HepG2 (cell line): ENCODE measurements around the gene B4GALT7. TPM values are rescaled to one million over a fixed set of nuclear protein-coding genes. Genes with fewer than 3 reads are reported as not detected.
A peak's percentile ranks its signal among the peaks of the same experiment; 100 is the strongest.

Experiments
- ELF1 ChIP-seq: sonication (generic); formaldehyde crosslinking; IDR thresholded peaks from 2 replicates; pipeline ENCODE4 v1.4.0; 2020; ENCODE audit warnings: missing genetic modification reagents
- FOXJ3 ChIP-seq: sonication (generic); formaldehyde crosslinking; IDR thresholded peaks from 2 replicates; pipeline ENCODE4 v1.4.0; 2020; ENCODE audit warnings: missing genetic modification reagents, mild to moderate bottlenecking, borderline replicate concordance
- HMG20B ChIP-seq: conservative IDR thresholded peaks from 2 replicates; pipeline ENCODE4 v1.6.1; 2016; ENCODE audit warnings: missing genetic modification reagents, missing compliant biosample characterization
- ISX ChIP-seq: sonication (generic); formaldehyde crosslinking; conservative IDR thresholded peaks from 2 replicates; pipeline ENCODE4 v1.5.0; 2020; ENCODE audit warnings: missing genetic modification reagents
- MAFF ChIP-seq: IDR thresholded peaks from 2 replicates; pipeline ENCODE4 v1.6.1; 2011; ENCODE audit warnings: low read depth, low read length, improper control_type of control experiment
- MBD4 ChIP-seq: IDR thresholded peaks from 2 replicates; pipeline ENCODE4 v1.6.1; 2012; ENCODE audit warnings: low read length, inconsistent platforms, borderline replicate concordance
- MEF2D ChIP-seq: sonication (generic); formaldehyde crosslinking; IDR thresholded peaks from 2 replicates; pipeline ENCODE4 v1.5.1; 2020; ENCODE audit warnings: mild to moderate bottlenecking, missing genetic modification reagents
- NCOA1 ChIP-seq: sonication (generic); formaldehyde crosslinking; IDR thresholded peaks from 2 replicates; pipeline ENCODE4 v1.9.0; 2021; ENCODE audit warnings: missing genetic modification reagents
- NKX3-1 ChIP-seq: sonication (generic); formaldehyde crosslinking; IDR thresholded peaks from 2 replicates; pipeline ENCODE4 v1.5.0; 2020; ENCODE audit warnings: missing genetic modification reagents
- SMAD3 ChIP-seq: sonication (generic); formaldehyde crosslinking; IDR thresholded peaks from 2 replicates; pipeline ENCODE4 v1.4.0; 2020; ENCODE audit warnings: missing genetic modification reagents
- SP140L ChIP-seq: sonication (generic); formaldehyde crosslinking; IDR thresholded peaks from 2 replicates; pipeline ENCODE4 v1.4.0; 2020; ENCODE audit warnings: missing genetic modification reagents, borderline replicate concordance
- SRSF4 ChIP-seq: fragments of 200-400 bp; formaldehyde crosslinking; IDR thresholded peaks from one replicate; pipeline ENCODE4 v1.6.1; 2018; ENCODE audit warnings: mild to moderate bottlenecking, low read depth, low read length, moderate library complexity; ENCODE audit not compliant: poor library complexity, severe bottlenecking
- TSC22D2 ChIP-seq: sonication (generic); formaldehyde crosslinking; IDR thresholded peaks from 2 replicates; pipeline ENCODE4 v1.5.1; 2020; ENCODE audit warnings: missing genetic modification reagents, mild to moderate bottlenecking, borderline replicate concordance
- ZEB1 ChIP-seq: IDR thresholded peaks from 2 replicates; pipeline ENCODE4 v1.6.1; 2012; ENCODE audit warnings: mild to moderate bottlenecking, low read depth, inconsistent platforms; ENCODE audit not compliant: insufficient replicate concordance
- ZFYVE20 ChIP-seq: sonication (generic); formaldehyde crosslinking; IDR thresholded peaks from 2 replicates; pipeline ENCODE4 v1.8.0; 2023; ENCODE audit warnings: low read depth, mild to moderate bottlenecking, moderate library complexity, missing genetic modification reagents, borderline replicate concordance
- ZNF180 ChIP-seq: sonication (generic); formaldehyde crosslinking; IDR thresholded peaks from 2 replicates; pipeline ENCODE4 v1.4.0; 2020; ENCODE audit warnings: low read depth, missing genetic modification reagents, borderline replicate concordance
- ZNF205 ChIP-seq: IDR thresholded peaks from 2 replicates; pipeline ENCODE4 v1.6.1; 2018; ENCODE audit warnings: missing biosample characterization, missing genetic modification reagents
- ZNF225 ChIP-seq: sonication (generic); formaldehyde crosslinking; IDR thresholded peaks from 2 replicates; pipeline ENCODE4 v1.4.0; 2020; ENCODE audit warnings: mild to moderate bottlenecking, missing genetic modification reagents
- ZNF343 ChIP-seq: sonication (generic); formaldehyde crosslinking; IDR thresholded peaks from 2 replicates; pipeline ENCODE4 v1.4.0; 2020; ENCODE audit warnings: mild to moderate bottlenecking, missing genetic modification reagents
- ZSCAN22 ChIP-seq: sonication (generic); formaldehyde crosslinking; IDR thresholded peaks from 2 replicates; pipeline ENCODE4 v1.4.0; 2020; ENCODE audit warnings: mild to moderate bottlenecking, missing genetic modification reagents
- polyA plus RNA-seq, 8 experiments: library from polyadenylated mRNA; depleted of rRNA in 3 of 8; stranded (reverse) in 7 of 8; unstranded in 1 of 8; fragments of >200 nt; fragmentation: Illumina TruSeq in 4 of 8; extraction: Trizol in 4 of 8; gene quantifications; 2 replicates each; pipeline versions ENCODE4 v1.2.1 to v1.2.3, GENCODE V29; 2011 to 2016; ENCODE audit warnings: low read depth in 4 of 8, missing spikeins in 1 of 8, mixed read lengths in 1 of 8; ENCODE audit not compliant: insufficient read depth in 1 of 8
- total RNA-seq, 5 experiments: library from RNA; depleted of rRNA; stranded (reverse); fragments of >200 nt; fragmentation: Illumina TruSeq; extraction: Trizol; gene quantifications; 2 replicates each; pipeline ENCODE4 v1.2.3, GENCODE V29; 2016; ENCODE audit warnings: low read depth in 1 of 5
- TF ChIP-seq, protein P1 (sequence below): IDR thresholded peaks from 2 replicates; pipeline ENCODE4 v1.6.1; 2016; ENCODE audit warnings: low read depth
- TF ChIP-seq, protein P2 (sequence below): sonication (generic); formaldehyde crosslinking; IDR thresholded peaks from 2 replicates; pipeline ENCODE4 v1.4.0; 2020; ENCODE audit warnings: mild to moderate bottlenecking, missing genetic modification reagents
- TF ChIP-seq, protein P3 (sequence below): sonication (generic); formaldehyde crosslinking; IDR thresholded peaks from 2 replicates; pipeline ENCODE4 v1.4.0; 2020; ENCODE audit warnings: missing genetic modification reagents, borderline replicate concordance

Gene B4GALT7
- total and polyA plus RNA-seq, 2 of the 13 experiments (the other 11 are each of a cell fraction or from before 2014, with no cell fraction given): 16.4 to 20.5 TPM

DNA sequence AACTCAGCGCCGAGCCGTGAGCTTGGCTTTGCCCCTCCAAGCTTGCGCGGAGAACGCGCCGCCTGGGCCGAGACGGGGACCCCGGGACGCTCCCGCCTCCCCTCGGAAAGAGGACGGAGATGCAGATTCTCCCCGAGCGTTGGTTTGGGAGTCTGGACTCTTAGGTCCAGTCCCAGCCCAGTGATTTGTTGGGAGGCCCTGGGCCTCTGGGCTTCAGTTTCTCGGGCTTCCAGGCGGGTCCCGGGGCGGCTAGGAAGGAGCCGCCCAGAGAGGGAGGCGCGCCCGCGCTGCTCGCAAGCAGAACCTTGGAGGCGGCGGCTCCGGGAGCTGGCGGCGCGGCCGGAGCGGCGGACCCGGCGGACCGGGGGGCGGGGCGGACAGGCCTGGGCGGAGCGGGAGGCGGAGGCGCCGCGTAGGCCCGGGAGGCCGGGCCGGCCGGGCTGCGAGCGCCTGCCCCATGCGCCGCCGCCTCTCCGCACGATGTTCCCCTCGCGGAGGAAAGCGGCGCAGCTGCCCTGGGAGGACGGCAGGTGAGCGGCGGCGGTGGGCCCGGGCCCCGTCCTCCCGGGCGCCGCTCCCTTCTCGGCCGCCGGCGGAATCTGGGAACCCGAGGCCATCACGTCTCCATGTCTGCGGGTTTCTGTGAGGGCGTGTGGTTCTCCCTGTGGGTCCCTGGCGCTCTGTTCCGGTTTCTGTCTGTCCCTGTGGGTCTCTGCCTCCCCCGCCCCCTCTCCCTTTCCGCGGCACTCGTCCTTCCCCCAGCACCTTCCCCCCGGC lies at the start of gene B4GALT7 (continued):
- TF ChIP-seq TSC22D2 (CRISPR knock-in tag) (peak; percentile 60; the same call in 1 of the 2 replicates), SP140L (CRISPR knock-in tag) (no peak), NCOA1 (CRISPR knock-in tag) (no peak), FOXJ3 (CRISPR knock-in tag) (no peak), MBD4 (no peak), ZFYVE20 (CRISPR knock-in tag) (no peak), MAFF (no peak), HMG20B (CRISPR knock-in tag) (no peak), ZNF225 (CRISPR knock-in tag) (no peak), ZNF343 (CRISPR knock-in tag) (0 out of 2 replicates have a peak, but pooled peaks have one; percentile 47), SRSF4 (no peak), SMAD3 (0 out of 2 replicates have a peak, but pooled peaks have one; percentile 34), NKX3-1 (CRISPR knock-in tag) (no peak; the same call in 1 of the 2 replicates), ZEB1 (peak; percentile 18), MEF2D (CRISPR knock-in tag) (no peak), ISX (CRISPR knock-in tag) (no peak), ZNF180 (no peak), ZNF205 (CRISPR knock-in tag) (no peak), ZSCAN22 (CRISPR knock-in tag) (no peak), ELF1 (CRISPR knock-in tag) (no peak)
- TF ChIP-seq, protein P1, sequence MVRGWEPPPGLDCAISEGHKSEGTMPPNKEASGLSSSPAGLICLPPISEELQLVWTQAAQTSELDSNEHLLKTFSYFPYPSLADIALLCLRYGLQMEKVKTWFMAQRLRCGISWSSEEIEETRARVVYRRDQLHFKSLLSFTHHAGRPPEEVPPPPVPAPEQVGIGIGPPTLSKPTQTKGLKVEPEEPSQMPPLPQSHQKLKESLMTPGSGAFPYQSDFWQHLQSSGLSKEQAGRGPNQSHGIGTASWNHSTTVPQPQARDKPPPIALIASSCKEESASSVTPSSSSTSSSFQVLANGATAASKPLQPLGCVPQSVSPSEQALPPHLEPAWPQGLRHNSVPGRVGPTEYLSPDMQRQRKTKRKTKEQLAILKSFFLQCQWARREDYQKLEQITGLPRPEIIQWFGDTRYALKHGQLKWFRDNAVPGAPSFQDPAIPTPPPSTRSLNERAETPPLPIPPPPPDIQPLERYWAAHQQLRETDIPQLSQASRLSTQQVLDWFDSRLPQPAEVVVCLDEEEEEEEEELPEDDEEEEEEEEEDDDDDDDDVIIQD: 0 out of 2 replicates have a peak, but pooled peaks have one; percentile 12
- TF ChIP-seq, protein P2, sequence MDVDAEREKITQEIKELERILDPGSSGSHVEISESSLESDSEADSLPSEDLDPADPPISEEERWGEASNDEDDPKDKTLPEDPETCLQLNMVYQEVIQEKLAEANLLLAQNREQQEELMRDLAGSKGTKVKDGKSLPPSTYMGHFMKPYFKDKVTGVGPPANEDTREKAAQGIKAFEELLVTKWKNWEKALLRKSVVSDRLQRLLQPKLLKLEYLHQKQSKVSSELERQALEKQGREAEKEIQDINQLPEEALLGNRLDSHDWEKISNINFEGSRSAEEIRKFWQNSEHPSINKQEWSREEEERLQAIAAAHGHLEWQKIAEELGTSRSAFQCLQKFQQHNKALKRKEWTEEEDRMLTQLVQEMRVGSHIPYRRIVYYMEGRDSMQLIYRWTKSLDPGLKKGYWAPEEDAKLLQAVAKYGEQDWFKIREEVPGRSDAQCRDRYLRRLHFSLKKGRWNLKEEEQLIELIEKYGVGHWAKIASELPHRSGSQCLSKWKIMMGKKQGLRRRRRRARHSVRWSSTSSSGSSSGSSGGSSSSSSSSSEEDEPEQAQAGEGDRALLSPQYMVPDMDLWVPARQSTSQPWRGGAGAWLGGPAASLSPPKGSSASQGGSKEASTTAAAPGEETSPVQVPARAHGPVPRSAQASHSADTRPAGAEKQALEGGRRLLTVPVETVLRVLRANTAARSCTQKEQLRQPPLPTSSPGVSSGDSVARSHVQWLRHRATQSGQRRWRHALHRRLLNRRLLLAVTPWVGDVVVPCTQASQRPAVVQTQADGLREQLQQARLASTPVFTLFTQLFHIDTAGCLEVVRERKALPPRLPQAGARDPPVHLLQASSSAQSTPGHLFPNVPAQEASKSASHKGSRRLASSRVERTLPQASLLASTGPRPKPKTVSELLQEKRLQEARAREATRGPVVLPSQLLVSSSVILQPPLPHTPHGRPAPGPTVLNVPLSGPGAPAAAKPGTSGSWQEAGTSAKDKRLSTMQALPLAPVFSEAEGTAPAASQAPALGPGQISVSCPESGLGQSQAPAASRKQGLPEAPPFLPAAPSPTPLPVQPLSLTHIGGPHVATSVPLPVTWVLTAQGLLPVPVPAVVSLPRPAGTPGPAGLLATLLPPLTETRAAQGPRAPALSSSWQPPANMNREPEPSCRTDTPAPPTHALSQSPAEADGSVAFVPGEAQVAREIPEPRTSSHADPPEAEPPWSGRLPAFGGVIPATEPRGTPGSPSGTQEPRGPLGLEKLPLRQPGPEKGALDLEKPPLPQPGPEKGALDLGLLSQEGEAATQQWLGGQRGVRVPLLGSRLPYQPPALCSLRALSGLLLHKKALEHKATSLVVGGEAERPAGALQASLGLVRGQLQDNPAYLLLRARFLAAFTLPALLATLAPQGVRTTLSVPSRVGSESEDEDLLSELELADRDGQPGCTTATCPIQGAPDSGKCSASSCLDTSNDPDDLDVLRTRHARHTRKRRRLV (CRISPR knock-in tag): no peak
- TF ChIP-seq, protein P3, sequence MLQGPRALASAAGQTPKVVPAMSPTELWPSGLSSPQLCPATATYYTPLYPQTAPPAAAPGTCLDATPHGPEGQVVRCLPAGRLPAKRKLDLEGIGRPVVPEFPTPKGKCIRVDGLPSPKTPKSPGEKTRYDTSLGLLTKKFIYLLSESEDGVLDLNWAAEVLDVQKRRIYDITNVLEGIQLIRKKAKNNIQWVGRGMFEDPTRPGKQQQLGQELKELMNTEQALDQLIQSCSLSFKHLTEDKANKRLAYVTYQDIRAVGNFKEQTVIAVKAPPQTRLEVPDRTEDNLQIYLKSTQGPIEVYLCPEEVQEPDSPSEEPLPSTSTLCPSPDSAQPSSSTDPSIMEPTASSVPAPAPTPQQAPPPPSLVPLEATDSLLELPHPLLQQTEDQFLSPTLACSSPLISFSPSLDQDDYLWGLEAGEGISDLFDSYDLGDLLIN: 0 out of 2 replicates have a peak, but pooled peaks have one; percentile 16
